Endothelial cell of umbilical vein (primary cell): ENCODE data around the gene ZNF8. TPM values are rescaled to one million over a fixed set of nuclear protein-coding genes. Genes with fewer than 3 reads are reported as not detected.

ENCODE experiments used
- BruUV-seq: library from RNA; stranded (reverse); fragments of 400-500 nt; replicated peaks from 2 replicates; lab custom pipeline; 2021; lab: Mats Ljungman, UMichigan
- CTCF ChIA-PET: fragments of 300-600, 350-600 bp; sonication (Branson Sonifier 250); formaldehyde crosslinking; loops from one replicate; lab custom pipeline; 2021; ENCODE audit warnings: antibody characterized with exemption, inconsistent platforms; lab: Charles Lee
- POLR2A ChIA-PET: fragments of 300-600, 350-600 bp; sonication (Branson Sonifier 250); formaldehyde crosslinking; loops from one replicate; lab custom pipeline; 2021; ENCODE audit warnings: antibody characterized with exemption, inconsistent platforms; lab: Charles Lee
- DNase-seq: peaks from one replicate; pipeline ENCODE4 v3.0.0-alpha.2; 2011; ENCODE audit warnings: low read depth, low spot score
- FAIRE-seq: peaks from 2 replicates; lab custom pipeline; 2011; peaks lifted over from hg19 to GRCh38; lab: Jason Lieb, UNC
- H2AFZ ChIP-seq: 2 replicates; pipeline ENCODE4 v1.6.0; 2012; ENCODE audit warnings: low read depth, low read length, control low read depth, inconsistent platforms
- H3K27ac ChIP-seq: 2 replicates; pipeline ENCODE4 v1.5.1; 2011; ENCODE audit warnings: low read depth, mild to moderate bottlenecking, control low read depth, low read length, moderate library complexity; ENCODE audit not compliant: insufficient read depth
- H3K27me3 ChIP-seq, 2 experiments: 2 replicates each; pipeline versions ENCODE4 v1.6.0 to v1.6.1; 2011; ENCODE audit warnings: low read length in 2 of 2, mixed read lengths in 1 of 2; ENCODE audit not compliant: control insufficient read depth in 2 of 2, insufficient read depth in 2 of 2
- H3K36me3 ChIP-seq, 2 experiments: 2 replicates in 1 of 2; 3 replicates in 1 of 2; pipeline ENCODE4 v1.5.1; 2011; ENCODE audit warnings: low read length in 2 of 2, mild to moderate bottlenecking in 1 of 2, moderate library complexity in 1 of 2; ENCODE audit not compliant: control insufficient read depth in 2 of 2, insufficient read depth in 2 of 2; ENCODE audit errors: extremely low read depth in 1 of 2
- H3K4me1 ChIP-seq: 3 replicates; pipeline ENCODE4 v1.5.1; 2011; ENCODE audit warnings: mild to moderate bottlenecking, low read length; ENCODE audit not compliant: control insufficient read depth, insufficient read depth; ENCODE audit errors: extremely low read depth
- H3K4me2 ChIP-seq: 2 replicates; pipeline ENCODE4 v1.6.1; 2011; ENCODE audit warnings: low read length, control low read depth, mixed read lengths; ENCODE audit not compliant: insufficient read depth
- H3K4me3 ChIP-seq, 3 experiments: fragments of 200-600 bp in 1 of 3; sonication (generic), shearing (Covaris generic) in 1 of 3; replicated peaks in 1 of 3; 2 replicates each; pipeline ENCODE4 v1.5.1; 2011 to 2016; ENCODE audit warnings: control low read depth in 3 of 3, low read length in 3 of 3, mild to moderate bottlenecking in 2 of 3, inconsistent platforms in 1 of 3, low read depth in 1 of 3, moderate library complexity in 1 of 3; ENCODE audit not compliant: insufficient read depth in 1 of 3
- H3K79me2 ChIP-seq: 2 replicates; pipeline ENCODE4 v1.6.0; 2012; ENCODE audit warnings: low read length, inconsistent platforms; ENCODE audit not compliant: control insufficient read depth, insufficient read depth
- H3K9ac ChIP-seq: replicated peaks from 2 replicates; pipeline ENCODE3; 2011; ENCODE audit warnings: low read length, control low read depth; ENCODE audit not compliant: insufficient read depth; ENCODE audit errors: extremely low read depth
- H3K9me1 ChIP-seq: replicated peaks from 3 replicates; pipeline ENCODE4 v1.6.0; 2011; ENCODE audit warnings: mild to moderate bottlenecking, low read length; ENCODE audit not compliant: control insufficient read depth, insufficient read depth; ENCODE audit errors: extremely low read depth
- H3K9me3 ChIP-seq: replicated peaks from 2 replicates; pipeline ENCODE4 v1.5.1; 2012; ENCODE audit warnings: low read length, inconsistent platforms; ENCODE audit not compliant: control insufficient read depth, insufficient read depth
- H4K20me1 ChIP-seq: replicated peaks from 2 replicates; pipeline ENCODE3; 2011; ENCODE audit warnings: mild to moderate bottlenecking, low read length; ENCODE audit not compliant: control insufficient read depth, insufficient read depth; ENCODE audit errors: extremely low read depth
- CTCF ChIP-seq, 2 donors: IDR thresholded peaks; 1 replicate in 1 of 2; 2 replicates in 1 of 2; pipeline ENCODE4 v1.5.1; 2011; ENCODE audit warnings: low read length in 2 of 2, mild to moderate bottlenecking in 2 of 2, moderate library complexity in 2 of 2, control low read depth in 1 of 2, inconsistent platforms in 1 of 2, low read depth in 1 of 2; ENCODE audit not compliant: insufficient read depth in 1 of 2; ENCODE audit errors: extremely low read depth in 1 of 2
- EZH2 ChIP-seq: IDR thresholded peaks from 2 replicates; pipeline ENCODE4 v1.6.1; 2012; ENCODE audit warnings: borderline replicate concordance, low read depth, mild to moderate bottlenecking, moderate library complexity, low read length, inconsistent platforms; ENCODE audit not compliant: severe bottlenecking
- FOS ChIP-seq: IDR thresholded peaks from 2 replicates; pipeline ENCODE4 v1.6.1; 2011; ENCODE audit warnings: mild to moderate bottlenecking, low read length, moderate library complexity, borderline replicate concordance; ENCODE audit not compliant: insufficient read depth
- GATA2 ChIP-seq: IDR thresholded peaks from 2 replicates; pipeline ENCODE4 v1.7.0; 2011; ENCODE audit warnings: low read depth, mild to moderate bottlenecking, moderate library complexity, mixed read lengths, low read length; ENCODE audit not compliant: insufficient read length, insufficient read depth
- JUN ChIP-seq: IDR thresholded peaks from 2 replicates; pipeline ENCODE4 v1.6.1; 2011; ENCODE audit warnings: borderline replicate concordance, low read depth; ENCODE audit not compliant: insufficient read length, insufficient read depth
- MAX ChIP-seq: IDR thresholded peaks from 2 replicates; pipeline ENCODE4 v1.6.1; 2011; ENCODE audit not compliant: insufficient read depth, insufficient read length
- MYC ChIP-seq: IDR thresholded peaks from one replicate; pipeline ENCODE4 v1.6.1; 2011; ENCODE audit warnings: mild to moderate bottlenecking, low read depth, low read length
- POLR2A ChIP-seq: IDR thresholded peaks from 2 replicates; pipeline ENCODE4 v1.6.1; 2012; ENCODE audit warnings: low read depth, mild to moderate bottlenecking, control low read depth, low read length
- POLR2AphosphoS5 ChIP-seq: IDR thresholded peaks from 2 replicates; pipeline ENCODE4 v1.6.1; 2012; ENCODE audit warnings: low read depth, mild to moderate bottlenecking, control low read depth, low read length, moderate library complexity; ENCODE audit not compliant: insufficient read depth
- dilution Hi-C: fragments of 300-500 bp; cut with MboI; formaldehyde crosslinking; loops from one replicate; pipeline ENCODE4 v1.15.0; 2019; ENCODE audit warnings: low sequenced_read_pairs; ENCODE audit not compliant: extremely low pct_ligation_motif_present
- intact Hi-C: fragments of 100-400 bp; cut with micrococcal nuclease; formaldehyde crosslinking; loops from one replicate; pipeline ENCODE4 v1.10.0; 2022
- polyA plus RNA-seq, 4 experiments: library from polyadenylated mRNA; depleted of rRNA in 3 of 4; stranded (reverse) in 3 of 4; unstranded in 1 of 4; fragments of >200 nt; gene quantifications; 2 replicates each; pipeline versions ENCODE4 v1.2.1 to v1.2.3, GENCODE V29; 2011 to 2012; ENCODE audit warnings: missing spikeins in 1 of 4
- total RNA-seq: library from RNA; stranded (reverse); gene quantifications from 2 replicates; pipeline ENCODE4 v1.2.3, GENCODE V29; 2021

Gene ZNF8
- total and polyA plus RNA-seq, 2 donors (not counting 3 experiments of a cell fraction or from before 2014, with no cell fraction given): 4.0 to 6.8 TPM

- H3K4me2 ChIP-seq: peak overlapping the region; percentile 74
- H3K27ac ChIP-seq: no peak overlapping the region
- H3K9ac ChIP-seq: peak overlapping the region; percentile 53
- peaks cover 12% of the 10 kb centered on the region for H3K4me1 ChIP-seq
- POLR2A ChIA-PET: interaction anchor here (0.6 kb wide), 1 partner anchor 17 kb away, joined by 5 read pairs; no protein-coding TSS in a partner anchor
- H3K4me3 ChIP-seq: peak overlapping the region; percentile 3 to 63 (median 56)
- TF ChIP-seq MAX (no peak), FOS (no peak), JUN (no peak), MYC (no peak), GATA2 (no peak), POLR2A (no peak), CTCF (IDR thresholded peaks at IDR 0.05; ENCODE audit: extremely low read depth in 1 of 2, insufficient read depth in 1 of 2, low read depth in 1 of 2, low read length in 2 of 2) (no peak), POLR2AphosphoS5 (no peak), EZH2 (no peak)
- CTCF ChIA-PET: interaction anchor here (0.7 to 1.4 kb wide), 5 partner anchors 9 to 108 kb away, joined by 3 to 5 read pairs (median 3); partner anchors contain the start of genes ZNF497 and ZNF544
- dilution Hi-C loops (no loop called here), intact Hi-C loops (loop anchor here (1.0 to 2.0 kb wide), 3 partner anchors 21 to 114 kb away; partner anchors contain the start of genes ERVK3-1, ZNF132 and ZNF8)
- no peaks in the 10 kb centered on the region for H4K20me1 ChIP-seq
- H2AFZ ChIP-seq: peak overlapping the region; percentile 67
- DNase-seq: no peak
- peaks cover 18% of the 10 kb centered on the region for H3K79me2 ChIP-seq
- H3K9me3 ChIP-seq: no peaks in the 10 kb centered on the region
- BruUV-seq: no TSS peak
- FAIRE-seq: no peak
- H3K9me1 ChIP-seq: no peaks in the 10 kb centered on the region
- no peaks in the 10 kb centered on the region for H3K27me3 ChIP-seq
- H3K36me3 ChIP-seq: no peaks in the 10 kb centered on the region
These were observed 47.8 kb downstream of the ZNF8 start for GRCh38 chr19:58326501-58326913.
